ENCODE results near the gene CDH26.

GRCh38 chr20:60020251-60020650 lies 62.0 kb downstream of the CDH26 start:
- TF ChIP-seq, protein P1, sequence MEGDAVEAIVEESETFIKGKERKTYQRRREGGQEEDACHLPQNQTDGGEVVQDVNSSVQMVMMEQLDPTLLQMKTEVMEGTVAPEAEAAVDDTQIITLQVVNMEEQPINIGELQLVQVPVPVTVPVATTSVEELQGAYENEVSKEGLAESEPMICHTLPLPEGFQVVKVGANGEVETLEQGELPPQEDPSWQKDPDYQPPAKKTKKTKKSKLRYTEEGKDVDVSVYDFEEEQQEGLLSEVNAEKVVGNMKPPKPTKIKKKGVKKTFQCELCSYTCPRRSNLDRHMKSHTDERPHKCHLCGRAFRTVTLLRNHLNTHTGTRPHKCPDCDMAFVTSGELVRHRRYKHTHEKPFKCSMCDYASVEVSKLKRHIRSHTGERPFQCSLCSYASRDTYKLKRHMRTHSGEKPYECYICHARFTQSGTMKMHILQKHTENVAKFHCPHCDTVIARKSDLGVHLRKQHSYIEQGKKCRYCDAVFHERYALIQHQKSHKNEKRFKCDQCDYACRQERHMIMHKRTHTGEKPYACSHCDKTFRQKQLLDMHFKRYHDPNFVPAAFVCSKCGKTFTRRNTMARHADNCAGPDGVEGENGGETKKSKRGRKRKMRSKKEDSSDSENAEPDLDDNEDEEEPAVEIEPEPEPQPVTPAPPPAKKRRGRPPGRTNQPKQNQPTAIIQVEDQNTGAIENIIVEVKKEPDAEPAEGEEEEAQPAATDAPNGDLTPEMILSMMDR (IDR thresholded peaks at IDR 0.05) = no peak
- TF ChIP-seq POLR2A (IDR thresholded peaks at IDR 0.05) = no peak
